Sigmoid colon (tissue), 7 donors: ENCODE results near the gene CSTB. TPM values are rescaled to one million over a fixed set of nuclear protein-coding genes. Genes with fewer than 3 reads are reported as not detected.
A peak's percentile ranks its signal among the peaks of the same experiment; 100 is the strongest.

ENCODE experiments used
- DNase-seq: peaks from one replicate; pipeline ENCODE4 v3.0.0-alpha.2; 2019
- H3K27ac ChIP-seq, 4 donors: fragments of 200-600 bp; sonication (generic); one replicate each; pipeline ENCODE4 v1.5.1; 2016 to 2019; ENCODE audit warnings: mild to moderate bottlenecking in 1 of 4
- H3K27me3 ChIP-seq, 3 donors: fragments of 200-600 bp; sonication (generic); one replicate each; pipeline ENCODE4 v1.5.1; 2019; ENCODE audit warnings: mild to moderate bottlenecking in 1 of 3
- H3K36me3 ChIP-seq, 4 donors: fragments of 200-600 bp; sonication (generic); one replicate each; pipeline ENCODE4 v1.5.1; 2016 to 2019
- H3K4me1 ChIP-seq, 4 donors: fragments of 200-600 bp; sonication (generic); one replicate each; pipeline ENCODE4 v1.5.1; 2017 to 2019
- H3K4me3 ChIP-seq, 4 donors: fragments of 200-600 bp; sonication (generic); one replicate each; pipeline ENCODE4 v1.5.1; 2017 to 2019; ENCODE audit warnings: mild to moderate bottlenecking in 2 of 4, moderate library complexity in 1 of 4
- H3K9me3 ChIP-seq, 4 donors: fragments of 200-600 bp in 3 of 4; sonication (generic) in 3 of 4; one replicate each; pipeline versions ENCODE4 v1.5.1 to v1.6.1; 2013 to 2019
- CTCF ChIP-seq, 4 experiments: fragments of 450-650 bp in 3 of 4; fragments of 200-600 bp in 1 of 4; IDR thresholded peaks; one replicate each; pipeline ENCODE4 v1.5.1; 2016 to 2019; ENCODE audit warnings: antibody characterized with exemption in 4 of 4, mild to moderate bottlenecking in 3 of 4, moderate library complexity in 2 of 4
- EP300 ChIP-seq, 4 donors: sonication (generic); formaldehyde crosslinking; IDR thresholded peaks; one replicate each; pipeline ENCODE4 v1.6.1; 2017; ENCODE audit warnings: antibody characterized with exemption in 4 of 4
- POLR2A ChIP-seq, 2 donors: fragments of 450-650 bp; IDR thresholded peaks; one replicate each; pipeline ENCODE4 v1.6.1; 2016; ENCODE audit warnings: antibody characterized with exemption in 2 of 2, mild to moderate bottlenecking in 2 of 2, moderate library complexity in 2 of 2
- POLR2AphosphoS5 ChIP-seq, 4 donors: sonication (generic); formaldehyde crosslinking; IDR thresholded peaks; one replicate each; pipeline ENCODE4 v1.6.1; 2017; ENCODE audit warnings: antibody characterized with exemption in 4 of 4
- WGBS, 2 donors: extraction: QIAGEN DNeasy Blood & Tissue Kit; methylation state at CpG; one replicate each; pipeline ENCODE4 v1.1.7; 2013; 5-methylcytosine and 5-hydroxymethylcytosine counted together
- intact Hi-C: fragments of 100-400 bp; cut with DNase I; formaldehyde crosslinking; loops from one replicate; pipeline ENCODE4 v1.15.1; 2023
- polyA plus RNA-seq, 3 donors: library from polyadenylated mRNA; stranded (reverse); fragments of 200-250 nt; gene quantifications; one replicate each; pipeline ENCODE4 v1.2.3, GENCODE V29; 2013
- total RNA-seq, 4 donors: library from RNA; depleted of rRNA; stranded (reverse); fragments of >200 nt; gene quantifications; one replicate each; pipeline ENCODE4 v1.1.0, GENCODE V29; 2016
- donor health status: healthy with polysubstance abuse.
- donor health status: Bipolar disorder and iron deficiency.
- donor health status: healthy.

Gene CSTB
- total and polyA plus RNA-seq, 7 donors, result 7.1 to 167 (median 9.7) TPM

GRCh38 chr21:43820466-43820865 lies 44.4 kb upstream of the CSTB start:
- Histone ChIP-seq H3K27me3 (peaks cover 0 to 5% (median 0%) of the 10 kb centered on the region in 3 donors), H3K36me3 (no peaks in the 10 kb centered on the region), H3K4me3 (no peak overlapping the region), H3K4me1 (peaks cover 0 to 4% (median 0%) of the 10 kb centered on the region in 4 donors), H3K27ac (no peak overlapping the region), H3K9me3 (no peaks in the 10 kb centered on the region)
- intact Hi-C loops, result no loop called here
- 91 to 94% methylated on average over 11 of the region's 11 CpGs for WGBS, 2 donors
- TF ChIP-seq EP300 (IDR thresholded peaks at IDR 0.05), result no peak
- no peak for TF ChIP-seq POLR2AphosphoS5 (IDR thresholded peaks at IDR 0.05)
- no peak for TF ChIP-seq CTCF (IDR thresholded peaks at IDR 0.05)
- no peak for TF ChIP-seq POLR2A (IDR thresholded peaks at IDR 0.05)
- DNase-seq, result peak; percentile 38

- no peaks in the 10 kb centered on the region for H3K9me3 ChIP-seq
- H3K36me3 ChIP-seq, result no peaks in the 10 kb centered on the region
- no peak overlapping the region for H3K27ac ChIP-seq
- DNase-seq, result peak; percentile 61
- TF ChIP-seq POLR2AphosphoS5 (IDR thresholded peaks at IDR 0.05) (no peak), EP300 (IDR thresholded peaks at IDR 0.05) (no peak), CTCF (IDR thresholded peaks at IDR 0.05) (no peak), POLR2A (IDR thresholded peaks at IDR 0.05) (no peak)
- intact Hi-C loops, result no loop called here
- peaks cover 0 to 6% (median 0%) of the 10 kb centered on the region in 3 donors for H3K27me3 ChIP-seq
- peaks cover 0 to 4% (median 0%) of the 10 kb centered on the region in 4 donors for H3K4me1 ChIP-seq
- no peak overlapping the region for H3K4me3 ChIP-seq
- WGBS, 2 donors, result 92 to 96% methylated on average over 25 of the region's 25 CpGs
Measured at GRCh38 chr21:43819511-43820405, 43.6 kb upstream of the CSTB start.

GRCh38 chr21:43818685-43819084 lies 42.6 kb upstream of the CSTB start:
- TF ChIP-seq EP300 (IDR thresholded peaks at IDR 0.05) (no peak), POLR2AphosphoS5 (IDR thresholded peaks at IDR 0.05) (no peak), POLR2A (IDR thresholded peaks at IDR 0.05) (no peak), CTCF (IDR thresholded peaks at IDR 0.05) (no peak)
- DNase-seq, result no peak

DNA sequence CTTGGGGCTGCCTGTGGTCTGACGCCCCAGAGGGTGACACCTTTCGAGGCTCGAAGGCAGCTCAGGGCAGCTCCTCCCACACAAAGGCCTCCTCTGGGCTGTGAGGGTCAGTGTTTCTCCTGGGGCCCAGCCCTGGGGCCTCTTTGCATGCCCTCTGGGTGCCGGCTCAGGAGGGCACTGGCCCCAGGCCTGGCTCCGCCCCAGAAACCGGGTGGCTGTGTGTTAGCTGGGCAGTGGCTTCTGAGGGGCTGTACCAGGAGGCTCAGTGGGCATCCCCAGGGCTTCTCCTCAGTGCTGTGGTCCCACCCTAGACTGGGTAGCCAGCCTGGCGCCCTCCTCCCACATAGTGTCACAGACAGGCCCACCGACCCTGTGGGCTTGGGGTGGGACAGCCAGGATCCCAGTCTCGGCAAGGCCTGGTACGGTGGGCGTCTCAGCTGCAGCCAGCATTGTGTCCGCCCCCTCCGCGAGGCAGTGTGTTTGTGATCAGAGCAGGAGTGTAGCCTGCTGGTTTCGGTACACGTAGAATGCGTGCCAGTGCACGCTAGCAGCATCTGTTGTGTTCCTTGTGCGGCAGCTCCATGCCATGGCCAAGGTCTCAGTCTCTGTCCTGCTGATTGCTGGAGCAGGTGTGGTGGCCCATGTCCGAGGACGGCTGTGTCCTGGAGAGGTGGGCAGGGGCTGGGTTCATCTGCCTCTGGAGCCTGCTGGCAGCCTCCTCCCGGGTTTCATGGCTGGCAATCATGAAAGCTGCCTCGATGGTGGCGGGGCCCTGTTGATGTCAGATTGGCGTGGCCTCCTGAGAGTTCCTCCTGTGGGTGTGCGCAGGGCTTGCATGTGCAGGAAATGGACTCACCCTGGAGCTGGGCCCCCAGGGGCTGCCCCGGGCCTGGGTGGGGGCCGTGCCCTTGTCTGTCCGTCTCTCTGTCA lies 41.3 kb upstream of the CSTB start:
- H3K36me3 ChIP-seq, result no peaks in the 10 kb centered on the region

More at GRCh38 chr21:43818685-43819084, 42.6 kb upstream of the CSTB start:
- Histone ChIP-seq H3K36me3 (no peaks in the 10 kb centered on the region), H3K27me3 (peaks cover 0 to 11% (median 0%) of the 10 kb centered on the region in 3 donors), H3K9me3 (no peaks in the 10 kb centered on the region), H3K27ac (no peak overlapping the region), H3K4me1 (no peaks in the 10 kb centered on the region), H3K4me3 (no peak overlapping the region)
- WGBS, 2 donors, result 79 to 90% methylated on average over 3 of the region's 3 CpGs
- intact Hi-C loops, result no loop called here

More for the DNA sequence above, 41.3 kb upstream of the CSTB start:
- Histone ChIP-seq H3K4me3 (no peak overlapping the region), H3K9me3 (no peaks in the 10 kb centered on the region), H3K27me3 (peaks cover 0 to 11% (median 0%) of the 10 kb centered on the region in 3 donors), H3K27ac (no peak overlapping the region), H3K4me1 (no peaks in the 10 kb centered on the region)
- no peak for DNase-seq
- intact Hi-C loops, result no loop called here
- WGBS, 2 donors, result 85 to 87% methylated on average over 29 of the region's 29 CpGs
- TF ChIP-seq CTCF (IDR thresholded peaks at IDR 0.05) (no peak), POLR2AphosphoS5 (IDR thresholded peaks at IDR 0.05) (no peak), POLR2A (IDR thresholded peaks at IDR 0.05) (no peak), EP300 (IDR thresholded peaks at IDR 0.05) (no peak)
